Ishikawa (cell line): ENCODE measurements around the gene TSPAN9.

Experiments
- CEBPB ChIP-seq: IDR thresholded peaks from 2 replicates; pipeline ENCODE4 v1.6.1; 2012
- CREB1 ChIP-seq: IDR thresholded peaks from 2 replicates; pipeline ENCODE4 v1.6.1; 2012; ENCODE audit warnings: low read depth
- EGR1 ChIP-seq: IDR thresholded peaks from 2 replicates; pipeline ENCODE4 v1.6.1; 2012
- EP300 ChIP-seq: IDR thresholded peaks from 2 replicates; pipeline ENCODE4 v1.6.1; 2012; ENCODE audit warnings: borderline replicate concordance
- FOXM1 ChIP-seq: IDR thresholded peaks from 2 replicates; pipeline ENCODE4 v1.6.1; 2012; ENCODE audit warnings: low read depth, borderline replicate concordance
- NFIC ChIP-seq: IDR thresholded peaks from 2 replicates; pipeline ENCODE4 v1.6.1; 2012
- RAD21 ChIP-seq: IDR thresholded peaks from 2 replicates; pipeline ENCODE4 v1.6.1; 2012; ENCODE audit warnings: low read depth
- REST ChIP-seq: IDR thresholded peaks from 2 replicates; pipeline ENCODE4 v1.6.1; 2012; ENCODE audit warnings: low read depth, mild to moderate bottlenecking
- TAF1 ChIP-seq: IDR thresholded peaks from 2 replicates; pipeline ENCODE4 v1.6.1; 2012; ENCODE audit warnings: low read depth, mild to moderate bottlenecking
- TCF12 ChIP-seq: IDR thresholded peaks from 2 replicates; pipeline ENCODE4 v1.6.1; 2012; ENCODE audit warnings: low read depth
- TEAD4 ChIP-seq: IDR thresholded peaks from 2 replicates; pipeline ENCODE4 v1.6.1; 2012
- USF1 ChIP-seq: IDR thresholded peaks from 2 replicates; pipeline ENCODE4 v1.6.1; 2012
- YY1 ChIP-seq: IDR thresholded peaks from 2 replicates; pipeline ENCODE4 v1.6.1; 2012; ENCODE audit warnings: low read depth
- ZBTB7A ChIP-seq: IDR thresholded peaks from 2 replicates; pipeline ENCODE4 v1.6.1; 2012; ENCODE audit warnings: low read depth
- TF ChIP-seq, protein P1 (sequence below): IDR thresholded peaks from 2 replicates; pipeline ENCODE4 v1.6.1; 2012

TSPAN9 gene

GRCh38 chr12:3231399-3231876 lies 154.3 kb downstream of the TSPAN9 start:
- no peak for TF ChIP-seq TEAD4
- TF ChIP-seq NFIC: 0 out of 2 replicates have a peak, but pooled peaks have one; percentile 11
- no peak for TF ChIP-seq YY1
- TF ChIP-seq EGR1: 0 out of 2 replicates have a peak, but pooled peaks have one; percentile 17

GRCh38 chr12:3233797-3234196 lies 156.6 kb downstream of the TSPAN9 start:
- TF ChIP-seq EP300 (no peak), CREB1 (no peak), TAF1 (no peak), NFIC (no peak)

GRCh38 chr12:3236345-3237187 lies 159.4 kb downstream of the TSPAN9 start:
- no peak for TF ChIP-seq EP300
- TF ChIP-seq, protein P1, sequence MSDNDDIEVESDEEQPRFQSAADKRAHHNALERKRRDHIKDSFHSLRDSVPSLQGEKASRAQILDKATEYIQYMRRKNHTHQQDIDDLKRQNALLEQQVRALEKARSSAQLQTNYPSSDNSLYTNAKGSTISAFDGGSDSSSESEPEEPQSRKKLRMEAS: peak; percentile 57; the same call in 1 of the 2 replicates

GRCh38 chr12:3238196-3238595 lies 161.0 kb downstream of the TSPAN9 start:
- TF ChIP-seq FOXM1 (no peak), RAD21 (no peak), NFIC (no peak), EP300 (no peak), YY1 (no peak), REST (no peak), TEAD4 (no peak), CEBPB (no peak), EGR1 (no peak), CREB1 (no peak), ZBTB7A (no peak), TCF12 (no peak), TAF1 (no peak), USF1 (no peak)
- TF ChIP-seq, protein P1: no peak

DNA sequence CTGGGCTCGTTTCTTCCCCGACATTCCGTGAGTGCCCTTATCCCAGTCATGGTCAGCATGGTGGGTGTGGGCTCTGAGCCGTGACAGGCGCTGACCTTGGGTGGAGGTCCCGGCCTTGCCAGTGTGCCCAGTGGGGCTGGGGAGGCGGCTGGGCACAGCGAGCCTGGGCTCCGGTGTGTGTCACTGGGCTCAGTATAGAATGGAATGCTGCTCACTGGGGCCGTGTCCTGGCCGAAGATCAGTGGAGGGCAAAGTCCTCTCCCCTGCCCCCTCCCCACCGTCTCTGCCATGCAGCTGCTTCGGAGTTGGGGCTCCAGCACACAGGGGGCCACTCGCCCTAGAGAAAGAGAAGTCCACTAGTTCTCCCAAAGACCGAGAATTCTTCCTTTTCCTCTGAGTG lies 164.4 kb downstream of the TSPAN9 start:
- no peak for TF ChIP-seq ZBTB7A
- no peak for TF ChIP-seq RAD21
- TF ChIP-seq TAF1: no peak
- no peak for TF ChIP-seq USF1
- TF ChIP-seq, protein P1: no peak
- no peak for TF ChIP-seq NFIC
- TF ChIP-seq EP300: no peak
- no peak for TF ChIP-seq FOXM1
- TF ChIP-seq YY1: no peak
- no peak for TF ChIP-seq CEBPB
- no peak for TF ChIP-seq CREB1
- no peak for TF ChIP-seq TCF12
- no peak for TF ChIP-seq TEAD4

GRCh38 chr12:3242199-3242863 lies 165.2 kb downstream of the TSPAN9 start:
- TF ChIP-seq CREB1 (no peak), FOXM1 (no peak), NFIC (no peak), ZBTB7A (no peak), EGR1 (no peak), REST (no peak), EP300 (no peak), TCF12 (no peak; the same call in 1 of the 2 replicates)
